ENCODE measurements around the gene CDC42BPB. TPM values are rescaled to one million over a fixed set of nuclear protein-coding genes. Genes with fewer than 3 reads are reported as not detected.

Gene CDC42BPB
- total and polyA plus RNA-seq, 2 of the 13 experiments (the other 11 are each of a cell fraction or from before 2014, with no cell fraction given), result 19.7 to 32.3 TPM

DNA sequence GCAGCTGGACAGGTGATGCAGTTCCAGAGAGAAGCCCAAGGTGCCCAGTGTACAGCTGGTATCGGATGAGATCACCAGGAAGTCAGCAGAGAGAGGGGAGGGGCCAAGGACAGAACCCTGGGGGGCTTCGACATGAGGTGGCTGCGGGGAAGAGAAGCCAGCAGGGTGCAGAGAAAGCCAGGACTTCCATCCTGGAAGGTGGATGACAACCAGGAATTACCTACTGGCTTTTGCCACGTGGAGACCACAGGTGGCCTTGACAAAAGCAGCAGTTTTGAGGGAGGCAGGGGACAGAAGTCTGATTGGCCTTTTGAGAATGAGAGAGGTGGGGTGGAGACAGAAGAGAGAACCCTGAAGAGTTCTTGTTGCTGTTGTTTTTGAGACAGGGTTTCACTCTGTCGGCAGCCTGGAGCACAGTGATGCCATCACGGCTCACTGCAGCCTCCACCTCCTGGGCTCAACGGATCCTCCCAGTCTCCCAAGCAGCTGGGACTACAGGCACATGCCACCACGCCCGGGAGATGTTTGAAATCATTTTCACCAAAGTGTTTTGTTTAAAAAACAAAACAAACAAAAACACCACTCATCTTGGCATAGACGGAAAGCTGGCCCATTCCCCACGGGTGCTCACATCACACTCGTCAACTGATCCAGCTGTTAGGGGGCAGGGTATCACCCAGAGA, 35.2 kb downstream of the CDC42BPB start:
- DNase-seq (ENCODE audit: low spot score) (no peak), FAIRE-seq (no peak), ATAC-seq (no peak)
- Histone ChIP-seq H3K9ac (ENCODE audit: insufficient read depth, low read depth, low read length) (no peak overlapping the region), H3K4me3 (replicated peaks in 1 of 3; ENCODE audit: insufficient read depth in 1 of 3, low read depth in 2 of 3, low read length in 3 of 3) (no peak overlapping the region), H3K27ac (ENCODE audit: extremely low read length, insufficient read depth, low read length) (no peak overlapping the region), H2AFZ (ENCODE audit: low read length) (no peak overlapping the region), H3K79me2 (ENCODE audit: insufficient read depth, low read length) (peaks cover 29% of the 10 kb centered on the region), H4K20me1 (ENCODE audit: insufficient read depth, low read length) (0 out of 2 replicates have a peak, but pooled peaks cover 3% of the 10 kb centered on the region), H3K36me3 (replicated peaks in 1 of 2; ENCODE audit: control insufficient read depth in 1 of 2, insufficient read depth in 2 of 2, low read length in 2 of 2) (peaks cover 0 to 4% of the 10 kb centered on the region in 2 experiments; a peak in 2 of 5 replicates), H3K27me3 (ENCODE audit: control insufficient read depth in 1 of 2, insufficient read depth in 2 of 2, low read length in 2 of 2) (no peaks in the 10 kb centered on the region), H3K4me1 (ENCODE audit: insufficient read depth, low read length) (no peaks in the 10 kb centered on the region), H3K9me3 (ENCODE audit: low read length) (no peaks in the 10 kb centered on the region), H3K4me2 (ENCODE audit: low read depth, low read length) (no peak overlapping the region)
- intact Hi-C loops (cut with micrococcal nuclease; ENCODE audit: unreplicated experiment), result no loop called here
- 91% methylated on average over 12 of the region's 12 CpGs for WGBS (ENCODE audit: low lambda C conversion rate)
- ChIA-PET POLR2A (no interaction called here), CTCF (ENCODE audit: low intra/inter-chr PET ratio, low total read pairs) (no interaction called here)
- TF ChIP-seq, protein P1, sequence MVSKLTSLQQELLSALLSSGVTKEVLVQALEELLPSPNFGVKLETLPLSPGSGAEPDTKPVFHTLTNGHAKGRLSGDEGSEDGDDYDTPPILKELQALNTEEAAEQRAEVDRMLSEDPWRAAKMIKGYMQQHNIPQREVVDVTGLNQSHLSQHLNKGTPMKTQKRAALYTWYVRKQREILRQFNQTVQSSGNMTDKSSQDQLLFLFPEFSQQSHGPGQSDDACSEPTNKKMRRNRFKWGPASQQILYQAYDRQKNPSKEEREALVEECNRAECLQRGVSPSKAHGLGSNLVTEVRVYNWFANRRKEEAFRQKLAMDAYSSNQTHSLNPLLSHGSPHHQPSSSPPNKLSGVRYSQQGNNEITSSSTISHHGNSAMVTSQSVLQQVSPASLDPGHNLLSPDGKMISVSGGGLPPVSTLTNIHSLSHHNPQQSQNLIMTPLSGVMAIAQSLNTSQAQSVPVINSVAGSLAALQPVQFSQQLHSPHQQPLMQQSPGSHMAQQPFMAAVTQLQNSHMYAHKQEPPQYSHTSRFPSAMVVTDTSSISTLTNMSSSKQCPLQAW (CRISPR knock-in tag; IDR thresholded peaks at IDR 0.05), result no peak
- TF ChIP-seq ZNF496 (CRISPR knock-in tag; IDR thresholded peaks at IDR 0.05; ENCODE audit: insufficient replicate concordance) (no peak), SP5 (CRISPR knock-in tag; IDR thresholded peaks at IDR 0.05; ENCODE audit: borderline replicate concordance, low read depth) (no peak), ZNF761 (CRISPR knock-in tag; conservative IDR thresholded peaks at IDR 0.05) (no peak), ZNF546 (CRISPR knock-in tag; conservative IDR thresholded peaks at IDR 0.05) (no peak), KLF12 (CRISPR knock-in tag; IDR thresholded peaks at IDR 0.05; ENCODE audit: borderline replicate concordance) (no peak), MTERF4 (CRISPR knock-in tag; IDR thresholded peaks at IDR 0.05) (no peak), ZNF773 (CRISPR knock-in tag; IDR thresholded peaks at IDR 0.05; ENCODE audit: borderline replicate concordance) (no peak), ZNF354B (CRISPR knock-in tag; IDR thresholded peaks at IDR 0.05) (no peak), NPAS2 (CRISPR knock-in tag; IDR thresholded peaks at IDR 0.05; ENCODE audit: borderline replicate concordance) (no peak), GLI4 (CRISPR knock-in tag; IDR thresholded peaks at IDR 0.05; ENCODE audit: borderline replicate concordance) (no peak), RFXAP (CRISPR knock-in tag; IDR thresholded peaks at IDR 0.05; ENCODE audit: borderline replicate concordance) (no peak)
- BruUV-seq (replicated peaks), result no TSS peak
- in situ Hi-C loops (cut with HindIII; ENCODE audit: extremely low pct_ligation_motif_present, low pct_unique_long_range_greater_than_20kb), result no loop called here
